K562 (cell line): ENCODE results near the gene IL12RB2. TPM values are rescaled to one million over a fixed set of nuclear protein-coding genes. Genes with fewer than 3 reads are reported as not detected.

Source experiments
- ATAC-seq: fragments of 200-7000 bp; cut with Tn5 transposase; 3 replicates; pipeline ENCODE4 v1.9.1; 2020; ENCODE audit warnings: moderate library complexity
- BruUV-seq: library from RNA; stranded (reverse); fragments of 400-500 nt; replicated peaks from 2 replicates; lab custom pipeline; 2021; lab: Mats Ljungman, UMichigan
- CTCF ChIA-PET: fragments of 300-600 bp; formaldehyde crosslinking; extraction: SDS; loops from one replicate; lab custom pipeline; 2021; ENCODE audit warnings: low intra/inter-chr PET ratio; lab: Yijun Ruan, JAX
- POLR2A ChIA-PET: fragments of 300-600, 350-650 bp; sonication (Branson Sonifier 250); formaldehyde crosslinking; extraction: SDS; loops from one replicate; lab custom pipeline; 2021; ENCODE audit warnings: antibody characterized with exemption, inconsistent platforms; lab: Yijun Ruan, JAX
- DNase-seq, 4 experiments: peaks; one replicate each; pipeline versions ENCODE4 v3.0.0 to v3.0.0-alpha.2; 2011 to 2018; ENCODE audit warnings: low spot score in 3 of 4, mixed read lengths in 3 of 4; ENCODE audit errors: extremely low read depth in 1 of 4
- FAIRE-seq: peaks from 2 replicates; lab custom pipeline; 2011; peaks lifted over from hg19 to GRCh38; lab: Jason Lieb, UNC
- H2AFZ ChIP-seq: 2 replicates; pipeline ENCODE4 v1.6.0; 2011; ENCODE audit warnings: low read depth, low read length, control low read depth, inconsistent platforms
- H3K27ac ChIP-seq: fragments of 200-600 bp; 3 replicates; pipeline ENCODE4 v1.8.0; 2011; ENCODE audit warnings: low read depth, mild to moderate bottlenecking, control low read depth, inconsistent platforms, low read length, moderate library complexity, mixed read lengths; ENCODE audit errors: extremely low read depth
- H3K27me3 ChIP-seq, 2 experiments: fragments of 300-600 bp in 1 of 2; 2 replicates in 1 of 2; 3 replicates in 1 of 2; pipeline versions ENCODE4 v1.6.0 to v1.8.0; 2011; ENCODE audit warnings: inconsistent platforms in 2 of 2, low read length in 2 of 2, mild to moderate bottlenecking in 1 of 2, mixed read lengths in 1 of 2, moderate library complexity in 1 of 2; ENCODE audit not compliant: control insufficient read depth in 2 of 2, insufficient read depth in 2 of 2
- H3K36me3 ChIP-seq: fragments of 300-600 bp; 3 replicates; pipeline ENCODE4 v1.8.0; 2011; ENCODE audit warnings: mild to moderate bottlenecking, low read length, inconsistent platforms; ENCODE audit not compliant: control insufficient read depth, insufficient read depth
- H3K4me1 ChIP-seq, 2 experiments: fragments of 200-600 bp in 1 of 2; replicated peaks in 1 of 2; 2 replicates in 1 of 2; 3 replicates in 1 of 2; pipeline versions ENCODE4 v1.5.1 to v1.8.0; 2011; ENCODE audit warnings: inconsistent platforms in 2 of 2, low read length in 2 of 2, mild to moderate bottlenecking in 1 of 2, mixed read lengths in 1 of 2, moderate library complexity in 1 of 2; ENCODE audit not compliant: control insufficient read depth in 2 of 2, insufficient read depth in 2 of 2
- H3K4me2 ChIP-seq: 2 replicates; pipeline ENCODE4 v1.6.1; 2011; ENCODE audit warnings: low read length, control low read depth, inconsistent platforms, mixed read lengths; ENCODE audit not compliant: insufficient read depth
- H3K4me3 ChIP-seq: fragments of 200-600 bp; sonication (generic), shearing (Covaris generic); 2 replicates; pipeline ENCODE4 v1.5.1; 2016; ENCODE audit warnings: control low read depth, inconsistent platforms
- H3K79me2 ChIP-seq: fragments of 200-600 bp; 3 replicates; pipeline ENCODE4 v1.8.0; 2011; ENCODE audit warnings: low read length, inconsistent platforms; ENCODE audit not compliant: control insufficient read depth, insufficient read depth
- H3K9ac ChIP-seq, 2 experiments: 2 replicates each; pipeline versions ENCODE4 v1.6.0 to v1.6.1; 2011; ENCODE audit warnings: low read depth in 2 of 2, low read length in 2 of 2, control low read depth in 1 of 2, inconsistent platforms in 1 of 2, mild to moderate bottlenecking in 1 of 2, mixed read lengths in 1 of 2; ENCODE audit not compliant: insufficient read depth in 1 of 2
- H3K9me1 ChIP-seq: one replicate; pipeline ENCODE4 v1.6.0; 2011; ENCODE audit warnings: inconsistent platforms, mild to moderate bottlenecking, low read length, moderate library complexity; ENCODE audit not compliant: control insufficient read depth, insufficient read depth
- H3K9me3 ChIP-seq: replicated peaks from 2 replicates; pipeline ENCODE4 v1.5.1; 2011; ENCODE audit warnings: low read depth, low read length, inconsistent platforms; ENCODE audit not compliant: control insufficient read depth, insufficient read depth
- H4K20me1 ChIP-seq: replicated peaks from 2 replicates; pipeline ENCODE4 v1.6.1; 2011; ENCODE audit warnings: low read length, inconsistent platforms, mixed read lengths; ENCODE audit not compliant: control insufficient read depth, insufficient read depth
- ATF1 ChIP-seq, 2 experiments: fragments of 450-650 bp in 1 of 2; IDR thresholded peaks; 2 replicates each; pipeline ENCODE4 v1.6.1; 2016; ENCODE audit warnings: missing compliant biosample characterization in 1 of 2, missing genetic modification characterization in 1 of 2
- CAMTA2 ChIP-seq: fragments of 250-450 bp; sonication (Bioruptor Pico); conservative IDR thresholded peaks from 2 replicates; pipeline ENCODE4 v1.5.1; 2022
- CSDE1 ChIP-seq, 2 experiments: fragments of 450-650 bp; IDR thresholded peaks; 2 replicates each; pipeline ENCODE4 v1.6.1; 2016; ENCODE audit warnings: mild to moderate bottlenecking in 1 of 2
- NFIX ChIP-seq: fragments of 250-450 bp; sonication (Bioruptor Pico); IDR thresholded peaks from 2 replicates; pipeline ENCODE4 v1.4.0; 2020; ENCODE audit warnings: low read depth, mild to moderate bottlenecking, moderate library complexity
- RBM22 ChIP-seq: fragments of 200-400 bp; formaldehyde crosslinking; IDR thresholded peaks from 2 replicates; pipeline ENCODE4 v1.6.1; 2018; ENCODE audit warnings: low read length, low read depth; ENCODE audit not compliant: poor library complexity, severe bottlenecking
- TAF1 ChIP-seq: IDR thresholded peaks from 2 replicates; pipeline ENCODE4 v1.6.1; 2011; ENCODE audit warnings: mild to moderate bottlenecking, low read length, moderate library complexity; ENCODE audit not compliant: insufficient read depth, control insufficient read depth, severe bottlenecking; ENCODE audit errors: extremely low read depth
- ZNF324 ChIP-seq: fragments of 250-450 bp; sonication (Bioruptor Pico); IDR thresholded peaks from 2 replicates; pipeline ENCODE4 v1.4.0; 2020; ENCODE audit warnings: mild to moderate bottlenecking
- ZNF780A ChIP-seq: fragments of 250-450 bp; sonication (Bioruptor Pico); IDR thresholded peaks from 2 replicates; pipeline ENCODE4 v1.5.0; 2021; ENCODE audit warnings: mild to moderate bottlenecking
- WGBS: fragments of 100-300 bp; shearing (Covaris generic); methylation state at CpG from one replicate; pipeline ENCODE4 v1.1.6; 2016; ENCODE audit warnings: low coverage, mixed read lengths; ENCODE audit not compliant: insufficient coverage; ENCODE audit errors: missing lambda C conversion rate; 5-methylcytosine and 5-hydroxymethylcytosine counted together
- in situ Hi-C: fragments of 300-500 bp; cut with MboI; formaldehyde crosslinking; loops from 4 replicates; pipeline ENCODE4 v1.15.0; 2018; ENCODE audit warnings: inconsistent platforms, mixed read lengths
- intact Hi-C: fragments of 100-400 bp; cut with micrococcal nuclease; formaldehyde crosslinking; loops from 2 replicates; pipeline ENCODE4 v1.14.2; 2022
- polyA plus RNA-seq, 8 experiments: library from polyadenylated mRNA; depleted of rRNA in 4 of 8; stranded (reverse) in 5 of 8; unstranded in 3 of 8; fragments of >200 nt; fragmentation: Nextera tagmentation in 2 of 8; fragmentation: Illumina TruSeq in 1 of 8; extraction: Ambion mirVana in 2 of 8; extraction: Trizol in 1 of 8; gene quantifications; 2 replicates each; pipeline versions ENCODE4 v1.2.1 to v1.2.3, GENCODE V29; 2011 to 2014; ENCODE audit warnings: inconsistent platforms in 1 of 8, missing spikeins in 1 of 8
- total RNA-seq, 7 experiments: library from RNA; depleted of rRNA in 6 of 7; stranded (reverse); fragments of >200 nt in 6 of 7; fragmentation: Illumina TruSeq in 2 of 7; extraction: Trizol in 2 of 7; gene quantifications; 2 replicates each; pipeline versions ENCODE4 v1.2.1 to v1.2.3, GENCODE V29; 2011 to 2021; ENCODE audit warnings: low replicate concordance in 1 of 7
- TF ChIP-seq, protein P1 (sequence below): sonication (generic); formaldehyde crosslinking; IDR thresholded peaks from 2 replicates; pipeline ENCODE4 v1.8.0; 2022; ENCODE audit warnings: mild to moderate bottlenecking, missing genetic modification reagents
- TF ChIP-seq, protein P2 (sequence below): fragments of 250-450 bp; sonication (Bioruptor Pico); IDR thresholded peaks from 2 replicates; pipeline ENCODE4 v1.8.0; 2021; ENCODE audit warnings: moderate library complexity, mild to moderate bottlenecking, inconsistent platforms

IL12RB2 gene
- total and polyA plus RNA-seq, 9 of the 15 experiments (the other 6 are each of a cell fraction or from before 2014, with no cell fraction given), result 0.39 to 3.3 (median 1.9) TPM

DNA sequence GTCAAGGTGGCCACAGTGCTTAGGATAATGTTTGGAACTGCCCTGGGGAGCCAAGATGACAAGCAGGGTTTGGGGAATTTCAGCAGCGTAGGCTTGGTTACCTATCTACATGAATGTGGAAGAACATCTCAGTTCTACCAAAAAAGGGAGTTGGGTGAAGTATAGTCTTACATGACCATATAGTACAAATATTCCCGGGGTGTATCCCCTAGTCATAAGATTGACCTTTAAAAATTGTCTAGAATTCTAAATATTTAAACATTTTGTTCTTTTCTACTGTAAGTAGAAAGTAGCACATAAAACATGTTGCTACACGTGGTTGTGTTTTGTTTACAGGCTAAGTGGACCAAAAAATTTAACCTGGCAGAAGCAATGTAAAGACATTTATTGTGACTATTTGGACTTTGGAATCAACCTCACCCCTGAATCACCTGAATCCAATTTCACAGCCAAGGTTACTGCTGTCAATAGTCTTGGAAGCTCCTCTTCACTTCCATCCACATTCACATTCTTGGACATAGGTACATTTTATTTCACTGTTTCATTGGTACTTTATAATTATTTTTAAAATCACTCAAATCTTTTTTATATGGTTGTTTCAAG is 20.3 kb downstream of the IL12RB2 start (continued):
- TF ChIP-seq, protein P1, sequence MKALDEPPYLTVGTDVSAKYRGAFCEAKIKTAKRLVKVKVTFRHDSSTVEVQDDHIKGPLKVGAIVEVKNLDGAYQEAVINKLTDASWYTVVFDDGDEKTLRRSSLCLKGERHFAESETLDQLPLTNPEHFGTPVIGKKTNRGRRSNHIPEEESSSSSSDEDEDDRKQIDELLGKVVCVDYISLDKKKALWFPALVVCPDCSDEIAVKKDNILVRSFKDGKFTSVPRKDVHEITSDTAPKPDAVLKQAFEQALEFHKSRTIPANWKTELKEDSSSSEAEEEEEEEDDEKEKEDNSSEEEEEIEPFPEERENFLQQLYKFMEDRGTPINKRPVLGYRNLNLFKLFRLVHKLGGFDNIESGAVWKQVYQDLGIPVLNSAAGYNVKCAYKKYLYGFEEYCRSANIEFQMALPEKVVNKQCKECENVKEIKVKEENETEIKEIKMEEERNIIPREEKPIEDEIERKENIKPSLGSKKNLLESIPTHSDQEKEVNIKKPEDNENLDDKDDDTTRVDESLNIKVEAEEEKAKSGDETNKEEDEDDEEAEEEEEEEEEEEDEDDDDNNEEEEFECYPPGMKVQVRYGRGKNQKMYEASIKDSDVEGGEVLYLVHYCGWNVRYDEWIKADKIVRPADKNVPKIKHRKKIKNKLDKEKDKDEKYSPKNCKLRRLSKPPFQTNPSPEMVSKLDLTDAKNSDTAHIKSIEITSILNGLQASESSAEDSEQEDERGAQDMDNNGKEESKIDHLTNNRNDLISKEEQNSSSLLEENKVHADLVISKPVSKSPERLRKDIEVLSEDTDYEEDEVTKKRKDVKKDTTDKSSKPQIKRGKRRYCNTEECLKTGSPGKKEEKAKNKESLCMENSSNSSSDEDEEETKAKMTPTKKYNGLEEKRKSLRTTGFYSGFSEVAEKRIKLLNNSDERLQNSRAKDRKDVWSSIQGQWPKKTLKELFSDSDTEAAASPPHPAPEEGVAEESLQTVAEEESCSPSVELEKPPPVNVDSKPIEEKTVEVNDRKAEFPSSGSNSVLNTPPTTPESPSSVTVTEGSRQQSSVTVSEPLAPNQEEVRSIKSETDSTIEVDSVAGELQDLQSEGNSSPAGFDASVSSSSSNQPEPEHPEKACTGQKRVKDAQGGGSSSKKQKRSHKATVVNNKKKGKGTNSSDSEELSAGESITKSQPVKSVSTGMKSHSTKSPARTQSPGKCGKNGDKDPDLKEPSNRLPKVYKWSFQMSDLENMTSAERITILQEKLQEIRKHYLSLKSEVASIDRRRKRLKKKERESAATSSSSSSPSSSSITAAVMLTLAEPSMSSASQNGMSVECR (CRISPR knock-in tag), result no peak

DNA sequence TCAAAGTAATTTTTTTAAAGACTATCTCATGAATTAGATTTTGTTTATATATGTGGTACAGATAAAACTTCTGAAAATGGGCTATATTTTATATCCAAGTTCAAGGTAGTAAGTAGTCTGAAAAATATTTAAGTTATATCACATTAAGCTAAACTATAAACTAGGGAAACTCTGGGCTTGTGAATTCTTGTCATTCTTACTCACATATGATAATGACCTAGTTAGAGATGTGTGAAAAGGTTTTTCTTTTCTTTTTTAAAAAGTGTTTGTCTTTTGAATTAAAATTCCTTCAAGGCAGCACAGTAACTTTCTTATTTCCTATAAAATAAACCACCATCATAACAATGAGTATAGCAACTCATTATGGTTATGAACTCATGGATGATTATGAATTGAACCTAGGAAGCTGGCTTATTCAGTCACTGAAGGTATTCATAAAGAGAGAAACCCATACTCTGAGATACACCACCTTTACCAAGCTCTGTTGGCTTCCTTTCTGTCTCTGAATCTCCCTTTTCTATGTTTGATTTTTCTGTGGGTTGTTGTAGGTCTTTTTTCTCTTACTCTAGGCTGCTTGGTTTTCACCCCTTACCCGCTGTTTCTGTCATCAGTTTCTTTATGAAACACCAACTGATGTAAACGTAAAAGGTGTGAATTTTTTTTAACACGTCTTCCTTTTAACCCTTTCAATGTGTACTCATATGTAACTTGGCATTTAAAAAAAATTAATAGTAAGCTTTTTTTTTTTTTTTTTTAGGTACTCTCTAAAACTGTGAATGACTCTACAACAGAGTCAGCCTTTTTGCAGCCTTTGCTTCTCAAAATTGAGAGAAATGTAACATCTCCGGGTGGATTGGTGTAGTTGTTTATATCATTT is 25.2 kb downstream of the IL12RB2 start:
- no peak for FAIRE-seq
- no peak overlapping the region for H2AFZ ChIP-seq
- no TSS peak for BruUV-seq
- no peak for DNase-seq
- H3K36me3 ChIP-seq, result peaks cover 4% of the 10 kb centered on the region; the same call in 1 of the 3 replicates
- no peak overlapping the region for H3K4me3 ChIP-seq
- no peaks in the 10 kb centered on the region for H4K20me1 ChIP-seq
- WGBS, result 29% methylated on average over 4 of the region's 4 CpGs
- no peaks in the 10 kb centered on the region for H3K79me2 ChIP-seq
- H3K9me1 ChIP-seq, result no peaks in the 10 kb centered on the region
- no peak overlapping the region for H3K4me2 ChIP-seq
- no peak overlapping the region for H3K9ac ChIP-seq
- ChIA-PET POLR2A (no interaction called here), CTCF (no interaction called here)
- H3K9me3 ChIP-seq, result no peaks in the 10 kb centered on the region
- intact Hi-C loops (no loop called here), in situ Hi-C loops (no loop called here)
- H3K27me3 ChIP-seq, result no peaks in the 10 kb centered on the region
- H3K4me1 ChIP-seq, result no peaks in the 10 kb centered on the region
- H3K27ac ChIP-seq, result no peak overlapping the region
- ATAC-seq, result no peak
- TF ChIP-seq RBM22 (no peak), ZNF780A (CRISPR knock-in tag) (no peak), TAF1 (no peak), NFIX (no peak), CSDE1 (IDR thresholded peaks at IDR 0.05) (no peak), CAMTA2 (CRISPR knock-in tag) (no peak), ZNF324 (CRISPR knock-in tag) (no peak), ATF1 (CRISPR knock-in tag; IDR thresholded peaks at IDR 0.05) (no peak), ATF1 (tag; IDR thresholded peaks at IDR 0.05) (no peak)
- TF ChIP-seq, protein P2, sequence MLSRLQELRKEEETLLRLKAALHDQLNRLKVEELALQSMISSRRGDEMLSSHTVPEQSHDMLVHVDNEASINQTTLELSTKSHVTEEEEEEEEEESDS, result no peak
